ENCODE data around the gene PRPF38A.

Gene PRPF38A

GRCh38 chr1:52400131-52400530 lies 4.3 kb upstream of the PRPF38A start:
- DNase-seq (ENCODE audit: low spot score) = no peak

GRCh38 chr1:52402860-52403240 lies 1.6 kb upstream of the PRPF38A start:
- DNase-seq (ENCODE audit: low spot score) = no peak

GRCh38 chr1:52403566-52404115 lies 761 bp upstream of the PRPF38A start:
- peak; percentile 23 for DNase-seq (ENCODE audit: low spot score)

GRCh38 chr1:52404975-52405338 lies 555 bp downstream of the PRPF38A start:
- no peak for DNase-seq (ENCODE audit: low spot score)

- no peak for DNase-seq (ENCODE audit: low spot score)
Observed at GRCh38 chr1:52413410-52413989, 9.1 kb downstream of the PRPF38A start.

GRCh38 chr1:52414942-52415341 lies 10.5 kb downstream of the PRPF38A start:
- DNase-seq (ENCODE audit: low spot score) = no peak

- DNase-seq (ENCODE audit: low spot score) = no peak
Observed at GRCh38 chr1:52416811-52417210, 12.4 kb downstream of the PRPF38A start.

GRCh38 chr1:52420713-52421112 lies 16.3 kb downstream of the PRPF38A start:
- no peak for DNase-seq (ENCODE audit: low spot score)

- no peak for DNase-seq (ENCODE audit: low spot score)
Observed at GRCh38 chr1:52423055-52423454, 18.7 kb downstream of the PRPF38A start.

GRCh38 chr1:52423771-52424170 lies 19.4 kb downstream of the PRPF38A start:
- peak; percentile 81 for DNase-seq (ENCODE audit: low spot score)

GRCh38 chr1:52424231-52424636 lies 19.8 kb downstream of the PRPF38A start:
- peak; percentile 68 for DNase-seq (ENCODE audit: low spot score)

GRCh38 chr1:52424813-52425212 lies 20.4 kb downstream of the PRPF38A start:
- no peak for DNase-seq (ENCODE audit: low spot score)

GRCh38 chr1:52426371-52426770 lies 22.0 kb downstream of the PRPF38A start:
- DNase-seq (ENCODE audit: low spot score) = no peak

- DNase-seq (ENCODE audit: low spot score) = no peak
Observed at GRCh38 chr1:52427152-52427551, 22.8 kb downstream of the PRPF38A start.

GRCh38 chr1:52432807-52433206 lies 28.4 kb downstream of the PRPF38A start:
- DNase-seq (ENCODE audit: low spot score) = no peak

- DNase-seq (ENCODE audit: low spot score) = no peak
Observed at GRCh38 chr1:52435211-52435610, 30.8 kb downstream of the PRPF38A start.

- no peak for DNase-seq (ENCODE audit: low spot score)
Observed at GRCh38 chr1:52435650-52436049, 31.2 kb downstream of the PRPF38A start.

- DNase-seq (ENCODE audit: low spot score) = no peak
Observed at GRCh38 chr1:52436817-52437216, 32.4 kb downstream of the PRPF38A start.

GRCh38 chr1:52439976-52440375 lies 35.6 kb downstream of the PRPF38A start:
- no peak for DNase-seq (ENCODE audit: low spot score)

GRCh38 chr1:52444463-52444862 lies 40.1 kb downstream of the PRPF38A start:
- no peak for DNase-seq (ENCODE audit: low spot score)

GRCh38 chr1:52454127-52454526 lies 49.7 kb downstream of the PRPF38A start:
- DNase-seq (ENCODE audit: low spot score) = no peak

- DNase-seq (ENCODE audit: low spot score) = no peak
Observed at GRCh38 chr1:52454779-52455178, 50.4 kb downstream of the PRPF38A start.

- DNase-seq (ENCODE audit: low spot score) = no peak
Observed at GRCh38 chr1:52455686-52456085, 51.3 kb downstream of the PRPF38A start.

- no peak for DNase-seq (ENCODE audit: low spot score)
Observed at GRCh38 chr1:52460694-52461093, 56.3 kb downstream of the PRPF38A start.
